Naive B cell (primary cell): ENCODE measurements around the gene VWDE. TPM values are rescaled to one million over a fixed set of nuclear protein-coding genes. Genes with fewer than 3 reads are reported as not detected.
A peak's percentile ranks its signal among the peaks of the same experiment; 100 is the strongest.

Source experiments
- ATAC-seq, 2 donors: fragments of 150-1000 bp; cut with Tn5 transposase; 2 replicates each; pipeline ENCODE4 v1.10.0; 2021; ENCODE audit warnings: low read depth in 2 of 2, mild to moderate bottlenecking in 2 of 2, moderate library complexity in 2 of 2
- DNase-seq: peaks from one replicate; pipeline ENCODE4 v3.0.0; 2022
- H3K27ac Mint-ChIP-seq, 6 donors: one replicate each; pipeline ENCODE4 v1.8.0; 2020 to 2022; ENCODE audit warnings: mild to moderate bottlenecking in 6 of 6, mixed read lengths in 6 of 6, moderate library complexity in 5 of 6, inconsistent platforms in 2 of 6
- H3K27me3 Mint-ChIP-seq, 3 donors: one replicate each; pipeline ENCODE4 v1.8.0; 2021 to 2022; ENCODE audit warnings: mixed read lengths in 3 of 3, mild to moderate bottlenecking in 1 of 3
- H3K36me3 Mint-ChIP-seq, 2 donors: one replicate each; pipeline ENCODE4 v1.8.0; 2020 to 2022; ENCODE audit warnings: mixed read lengths in 2 of 2, inconsistent platforms in 1 of 2, mild to moderate bottlenecking in 1 of 2
- H3K4me1 Mint-ChIP-seq, 3 donors: one replicate each; pipeline ENCODE4 v1.8.0; 2020 to 2022; ENCODE audit warnings: mixed read lengths in 3 of 3, inconsistent platforms in 1 of 3, mild to moderate bottlenecking in 1 of 3, moderate library complexity in 1 of 3
- H3K4me3 Mint-ChIP-seq, 8 donors: one replicate each; pipeline ENCODE4 v1.8.0; 2020 to 2022; ENCODE audit warnings: mild to moderate bottlenecking in 8 of 8, mixed read lengths in 8 of 8, moderate library complexity in 8 of 8, inconsistent platforms in 2 of 8
- H3K9me3 Mint-ChIP-seq, 7 donors: one replicate each; pipeline ENCODE4 v1.8.0; 2020 to 2022; ENCODE audit warnings: mixed read lengths in 7 of 7, mild to moderate bottlenecking in 5 of 7, inconsistent platforms in 2 of 7, moderate library complexity in 1 of 7
- polyA plus RNA-seq, 6 donors: library from polyadenylated mRNA; unstranded; fragments of 300-500 nt; fragmentation: Illumina TruSeq; gene quantifications; one replicate each; pipeline ENCODE4 v1.2.3, GENCODE V29; 2021; ENCODE audit warnings: low read depth in 6 of 6

The VWDE gene
- polyA plus RNA-seq, 6 donors from 2014 or later, result not detected

DNA sequence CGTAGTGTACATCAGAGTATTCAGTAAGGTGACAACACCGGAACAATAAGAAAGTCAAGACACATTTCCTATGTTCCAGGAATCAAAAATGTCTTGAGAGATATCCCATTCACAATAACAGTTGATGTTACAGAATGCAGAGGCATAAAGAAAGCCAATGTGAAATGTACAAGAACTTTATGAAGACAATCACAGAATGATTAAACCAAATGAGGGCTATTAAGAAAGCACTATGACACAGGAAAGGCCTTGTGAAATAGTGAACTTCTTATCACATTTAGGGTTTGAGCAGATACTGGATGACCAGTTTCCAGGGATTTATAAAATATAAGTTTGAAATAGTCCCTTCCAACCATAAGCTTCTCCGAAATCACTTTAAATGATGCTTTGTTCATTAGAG is 52.7 kb downstream of the VWDE start:
- Mint-ChIP-seq H3K27ac (no peak overlapping the region), H3K27me3 (no peaks in the 10 kb centered on the region), H3K36me3 (no peaks in the 10 kb centered on the region), H3K4me3 (no peak overlapping the region), H3K4me1 (no peaks in the 10 kb centered on the region), H3K9me3 (peaks cover 0 to 5% (median 0%) of the 10 kb centered on the region in 7 donors)
- no peak for ATAC-seq
- DNase-seq, result no peak

DNA sequence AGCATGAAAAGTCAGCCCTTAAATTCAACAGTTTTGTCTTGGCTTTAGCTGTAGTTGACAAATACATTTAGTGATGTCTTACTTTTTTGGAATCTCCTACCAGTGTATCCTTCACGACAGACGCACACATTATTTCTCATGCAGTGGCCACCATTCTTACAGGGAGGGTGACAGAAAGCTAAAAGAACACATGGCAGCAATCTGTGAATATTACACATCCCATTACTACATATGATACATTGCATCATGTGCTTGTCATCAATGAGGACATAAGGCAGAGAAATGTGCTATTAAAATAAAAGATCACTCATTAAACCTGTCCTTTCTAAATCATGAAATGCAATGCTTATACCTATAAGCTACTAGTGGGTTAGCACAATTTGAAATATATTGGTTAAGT is 66.6 kb downstream of the VWDE start:
- H3K9me3 Mint-ChIP-seq, result no peaks in the 10 kb centered on the region
- DNase-seq, result no peak
- H3K27ac Mint-ChIP-seq, result no peak overlapping the region
- no peak for ATAC-seq
- no peaks in the 10 kb centered on the region for H3K4me1 Mint-ChIP-seq
- H3K36me3 Mint-ChIP-seq, result no peaks in the 10 kb centered on the region
- H3K27me3 Mint-ChIP-seq, result no peaks in the 10 kb centered on the region
- H3K4me3 Mint-ChIP-seq, result no peak overlapping the region

DNA sequence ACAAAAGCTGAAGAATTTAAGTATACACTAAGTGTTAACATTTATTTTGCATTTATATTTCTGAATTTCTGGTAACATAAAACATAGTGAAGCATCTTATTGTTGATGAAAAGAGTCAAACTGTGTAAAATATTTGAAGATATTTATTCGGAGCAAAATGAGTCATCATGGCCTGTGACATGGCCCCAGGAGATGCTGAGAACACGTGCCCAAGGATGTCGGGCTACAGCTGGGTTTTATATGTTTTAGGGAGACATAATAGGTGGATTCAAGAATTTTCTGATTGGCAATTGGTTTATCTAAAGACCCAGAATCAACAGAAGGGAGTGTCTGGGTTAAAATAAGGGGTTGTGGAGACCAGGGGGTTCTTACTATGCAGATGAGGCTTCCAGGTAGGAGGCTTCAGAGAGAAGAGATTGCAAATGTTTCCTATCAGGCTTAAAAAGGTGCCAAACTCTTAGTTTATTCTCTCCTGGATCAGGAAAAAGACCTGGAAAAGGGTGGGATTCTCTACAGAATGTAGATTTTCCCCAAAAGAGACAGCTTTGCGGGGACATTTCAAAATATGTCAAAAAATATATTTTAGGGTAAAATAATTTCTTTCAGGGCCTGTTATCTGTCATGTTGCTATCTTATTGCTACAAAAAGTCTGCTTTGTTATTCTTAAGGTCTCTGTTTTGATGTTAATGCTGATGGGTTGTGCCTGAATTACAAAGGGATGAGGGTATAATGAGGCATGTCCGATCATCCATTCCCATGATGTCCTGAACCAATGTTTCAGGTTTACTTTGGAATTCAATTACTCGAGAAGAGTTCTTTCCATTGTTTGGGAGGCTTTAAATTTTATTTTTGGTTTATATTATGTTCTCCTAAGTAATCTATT is 74.5 kb downstream of the VWDE start:
- ATAC-seq (no peak), DNase-seq (no peak)
- Mint-ChIP-seq H3K9me3 (no peaks in the 10 kb centered on the region), H3K4me1 (no peaks in the 10 kb centered on the region), H3K27ac (no peak overlapping the region), H3K27me3 (peaks cover 0 to 6% (median 0%) of the 10 kb centered on the region in 3 donors), H3K4me3 (no peak overlapping the region), H3K36me3 (no peaks in the 10 kb centered on the region)

DNA sequence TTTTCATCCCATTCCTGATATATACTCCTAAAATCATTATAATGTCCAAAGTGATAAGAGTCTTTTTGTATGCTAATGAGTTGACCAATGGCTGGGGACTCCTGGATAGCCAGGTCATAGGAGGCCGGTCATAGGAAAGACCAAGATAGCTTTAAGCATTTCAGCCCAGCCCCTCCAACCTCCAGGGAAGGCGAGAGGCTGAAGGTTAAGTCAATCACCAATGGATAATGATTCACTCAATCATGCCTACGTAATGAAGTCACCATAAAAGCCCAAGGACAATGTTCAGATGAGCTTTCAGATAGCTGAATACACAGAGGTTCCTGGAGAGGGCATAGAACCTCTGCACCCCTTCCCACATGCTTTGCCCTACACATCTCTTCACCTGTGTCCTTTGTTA is 75.7 kb downstream of the VWDE start:
- no peak for DNase-seq
- no peaks in the 10 kb centered on the region for H3K9me3 Mint-ChIP-seq
- H3K27me3 Mint-ChIP-seq, result peaks cover 0 to 6% (median 4%) of the 10 kb centered on the region in 3 donors

DNA sequence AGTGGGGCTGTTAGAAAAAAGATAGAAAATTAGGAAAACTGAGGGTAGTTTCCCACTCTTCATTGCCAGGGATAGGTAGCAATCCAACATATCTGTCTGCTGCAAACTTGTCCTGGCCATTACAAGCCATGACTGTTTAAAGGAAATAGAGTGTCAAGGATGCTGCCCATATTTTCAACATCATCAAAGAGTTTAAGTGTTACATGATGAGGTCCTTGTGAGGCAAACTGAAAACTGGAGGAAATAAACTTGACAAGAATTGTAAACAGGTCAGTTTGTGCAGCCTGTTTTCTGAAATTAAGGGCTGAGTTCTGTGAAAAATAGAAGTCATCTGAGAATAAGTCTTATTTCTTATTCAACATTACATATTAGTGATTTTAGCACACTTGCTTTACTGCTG is 78.0 kb downstream of the VWDE start:
- no peaks in the 10 kb centered on the region for H3K4me1 Mint-ChIP-seq
- H3K27me3 Mint-ChIP-seq, result peaks cover 0 to 6% (median 4%) of the 10 kb centered on the region in 3 donors
- ATAC-seq, result no peak
- H3K4me3 Mint-ChIP-seq, result no peak overlapping the region
- no peak for DNase-seq
- H3K9me3 Mint-ChIP-seq, result no peaks in the 10 kb centered on the region
- H3K27ac Mint-ChIP-seq, result no peak overlapping the region
- H3K36me3 Mint-ChIP-seq, result no peaks in the 10 kb centered on the region

More for the DNA sequence above, 75.7 kb downstream of the VWDE start:
- Mint-ChIP-seq H3K4me3 (no peak overlapping the region), H3K36me3 (no peaks in the 10 kb centered on the region), H3K4me1 (no peaks in the 10 kb centered on the region), H3K27ac (peak overlapping the region in 1 of 6 donors; percentile 17)
- ATAC-seq, result no peak

DNA sequence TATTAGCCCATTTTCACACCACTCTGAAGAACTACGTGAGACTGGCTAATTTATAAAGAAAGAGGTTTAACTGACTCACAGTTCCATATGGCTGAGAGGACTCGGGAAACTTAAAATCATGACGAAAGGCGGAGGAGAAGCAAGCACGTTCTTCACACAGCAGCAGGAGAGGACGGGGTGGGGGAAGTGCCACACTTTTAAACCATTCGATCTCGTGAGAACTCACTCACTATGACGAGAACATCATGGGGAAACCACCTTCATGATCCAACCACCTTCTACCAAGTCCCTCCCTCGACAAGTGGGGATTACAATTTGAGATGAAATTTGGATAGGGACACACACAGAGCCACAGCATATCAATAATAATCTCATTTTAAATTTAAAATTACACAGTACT is 80.2 kb downstream of the VWDE start:
- H3K36me3 Mint-ChIP-seq, result no peaks in the 10 kb centered on the region
- peaks cover 0 to 6% (median 4%) of the 10 kb centered on the region in 3 donors for H3K27me3 Mint-ChIP-seq
- H3K4me1 Mint-ChIP-seq, result no peaks in the 10 kb centered on the region
- no peak for DNase-seq
- peak overlapping the region in 1 of 6 donors; percentile 10 for H3K27ac Mint-ChIP-seq
- no peak overlapping the region for H3K4me3 Mint-ChIP-seq
- no peak for ATAC-seq
- no peaks in the 10 kb centered on the region for H3K9me3 Mint-ChIP-seq

DNA sequence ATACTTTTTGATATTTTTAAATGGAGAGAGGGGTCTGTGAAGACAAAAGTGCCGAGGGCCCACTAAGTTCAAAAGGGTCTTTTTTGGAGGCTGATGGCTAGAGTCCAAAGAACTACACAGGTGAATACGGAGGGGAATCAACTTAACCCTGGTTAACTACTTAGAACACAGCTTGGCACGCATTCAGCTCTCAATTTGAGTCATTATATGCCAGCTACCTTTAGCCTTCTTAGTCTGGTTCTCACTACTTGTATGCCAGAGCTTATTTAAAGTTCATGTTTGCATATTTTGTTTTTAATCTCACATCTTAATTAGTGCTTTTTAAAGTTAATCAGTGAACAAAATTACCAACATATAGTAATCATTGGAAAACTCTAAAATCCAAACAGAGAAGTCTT is 80.8 kb downstream of the VWDE start:
- Mint-ChIP-seq H3K4me3 (no peak overlapping the region), H3K27ac (no peak overlapping the region), H3K4me1 (no peaks in the 10 kb centered on the region), H3K27me3 (peaks cover 0 to 6% (median 4%) of the 10 kb centered on the region in 3 donors), H3K36me3 (no peaks in the 10 kb centered on the region), H3K9me3 (no peaks in the 10 kb centered on the region)
- ATAC-seq (no peak), DNase-seq (no peak)

DNA sequence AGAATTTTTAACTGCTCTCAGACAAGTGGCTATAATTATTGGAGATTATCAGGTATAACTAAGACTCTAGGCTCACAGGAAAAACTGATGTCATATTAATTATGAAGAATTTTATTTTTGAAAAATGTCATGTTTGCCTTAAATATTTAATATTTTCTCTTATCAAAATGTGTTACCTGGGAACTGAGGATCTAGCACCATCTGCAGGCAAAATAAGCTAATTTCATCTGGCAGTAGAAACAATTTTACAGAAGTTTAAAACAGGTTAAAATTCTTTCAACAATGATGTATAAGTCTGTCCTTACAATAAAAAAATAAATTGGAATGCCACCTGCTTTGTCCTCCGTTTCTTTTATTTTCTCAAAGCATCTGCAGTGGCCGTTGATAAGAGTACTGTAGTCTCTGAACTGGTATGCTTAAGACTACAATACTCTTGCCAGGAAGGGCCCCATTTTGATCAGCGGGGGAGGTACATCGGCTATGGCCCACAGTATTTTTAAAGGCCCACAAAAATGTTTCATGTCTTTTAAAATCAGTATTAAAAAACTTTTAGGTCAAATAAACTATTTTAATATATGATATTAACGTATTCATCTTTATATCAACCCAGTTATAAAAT is 81.3 kb downstream of the VWDE start:
- peak; percentile 22 for DNase-seq
- Mint-ChIP-seq H3K36me3 (no peaks in the 10 kb centered on the region), H3K27ac (no peak overlapping the region), H3K4me3 (no peak overlapping the region), H3K27me3 (peaks cover 0 to 6% (median 4%) of the 10 kb centered on the region in 3 donors), H3K4me1 (no peaks in the 10 kb centered on the region), H3K9me3 (no peaks in the 10 kb centered on the region)
- ATAC-seq, result no peak

DNA sequence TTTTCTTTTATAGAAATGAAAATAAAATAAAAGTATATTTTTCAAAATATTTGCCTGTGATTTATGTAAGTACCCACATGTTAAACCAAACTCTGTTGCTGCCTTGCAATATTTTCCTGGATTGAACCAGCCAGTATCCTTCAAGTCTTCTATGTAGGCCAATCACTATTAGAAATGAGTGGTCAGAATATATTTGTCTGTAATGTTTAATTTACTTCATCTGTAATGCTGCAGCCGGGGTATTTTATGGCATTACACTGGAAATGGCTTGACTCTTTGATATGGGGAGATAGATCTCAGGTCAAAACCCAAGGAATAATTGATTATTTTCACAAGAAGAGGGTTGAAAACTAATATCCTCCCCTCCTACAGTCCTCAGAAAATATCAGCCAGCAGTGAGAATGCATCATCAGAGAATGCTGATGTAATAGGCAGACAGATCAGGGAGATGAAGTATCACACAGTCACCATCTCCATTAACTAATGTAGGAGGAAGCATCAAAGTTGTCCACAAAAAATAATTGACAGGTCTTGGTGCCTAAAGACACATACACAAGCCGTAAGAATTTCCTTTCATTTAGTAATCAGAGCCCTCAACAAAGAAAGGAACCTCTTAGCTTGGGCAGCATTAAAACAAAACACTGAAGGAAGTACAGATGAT is 82.5 kb downstream of the VWDE start:
- Mint-ChIP-seq H3K4me1 (no peaks in the 10 kb centered on the region), H3K36me3 (no peaks in the 10 kb centered on the region), H3K27me3 (peaks cover 0 to 6% (median 4%) of the 10 kb centered on the region in 3 donors), H3K9me3 (no peaks in the 10 kb centered on the region), H3K4me3 (no peak overlapping the region), H3K27ac (no peak overlapping the region)
- DNase-seq, result no peak
- ATAC-seq, result no peak

DNA sequence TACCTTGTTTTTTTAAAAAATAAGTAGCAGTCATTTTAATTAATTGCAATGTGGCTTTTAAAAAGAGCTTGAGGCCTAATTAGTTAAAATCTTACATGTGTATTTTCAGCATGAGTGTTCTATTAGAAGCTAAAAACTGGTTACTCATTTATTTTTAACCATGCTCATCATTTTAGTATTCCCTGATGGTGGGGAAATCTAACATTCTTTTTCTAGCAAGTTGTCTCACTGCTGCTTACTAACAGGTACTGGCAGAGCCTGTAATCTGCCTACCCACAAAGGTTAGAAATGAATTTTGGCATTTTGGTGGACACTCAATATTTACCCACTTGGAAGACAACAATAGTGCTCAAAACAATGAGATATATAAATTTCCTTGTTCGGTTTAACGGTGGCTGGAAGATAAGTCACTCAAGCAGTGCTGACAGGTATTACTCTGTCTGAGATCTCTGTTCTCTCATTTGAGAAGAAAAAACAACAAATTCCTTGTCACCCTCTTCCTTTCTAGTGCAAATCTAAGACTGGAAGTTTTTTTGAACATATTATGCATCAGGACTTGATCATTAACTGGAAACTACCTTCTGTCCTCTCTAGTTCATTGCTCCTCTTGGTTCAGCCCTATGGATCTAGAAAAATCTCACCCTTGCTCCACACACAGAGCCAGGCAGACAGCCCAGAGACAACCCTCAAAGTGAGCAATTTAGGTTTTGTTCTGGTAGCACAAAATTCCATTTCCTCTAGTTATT is 83.3 kb downstream of the VWDE start:
- no peak for ATAC-seq
- Mint-ChIP-seq H3K9me3 (no peaks in the 10 kb centered on the region), H3K36me3 (no peaks in the 10 kb centered on the region), H3K4me3 (no peak overlapping the region), H3K27ac (peak overlapping the region in 1 of 6 donors; percentile 73), H3K27me3 (peaks cover 0 to 6% (median 4%) of the 10 kb centered on the region in 3 donors), H3K4me1 (no peaks in the 10 kb centered on the region)
- DNase-seq, result no peak

DNA sequence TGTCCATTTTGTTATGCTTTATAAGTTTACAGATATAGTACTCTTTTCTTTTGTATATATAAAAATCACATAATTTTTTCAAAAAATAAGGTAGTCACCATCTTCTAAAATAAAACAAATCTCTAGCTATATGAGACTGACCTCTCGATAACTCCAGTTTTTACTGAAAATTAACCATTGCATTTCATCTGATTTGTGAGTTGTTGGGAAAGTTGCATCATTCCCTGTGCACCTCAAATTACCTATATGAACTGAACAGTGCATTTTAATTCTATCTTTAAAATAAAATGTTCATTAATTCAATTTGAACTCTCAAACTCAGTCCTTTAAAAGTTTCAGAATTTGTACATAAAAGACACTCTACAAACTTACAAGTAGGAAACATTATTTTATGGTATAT is 86.0 kb downstream of the VWDE start:
- Mint-ChIP-seq H3K27ac (no peak overlapping the region), H3K4me1 (no peaks in the 10 kb centered on the region), H3K36me3 (no peaks in the 10 kb centered on the region), H3K4me3 (no peak overlapping the region), H3K9me3 (no peaks in the 10 kb centered on the region), H3K27me3 (peaks cover 0 to 4% (median 0%) of the 10 kb centered on the region in 3 donors)
- no peak for ATAC-seq
- DNase-seq, result no peak

DNA sequence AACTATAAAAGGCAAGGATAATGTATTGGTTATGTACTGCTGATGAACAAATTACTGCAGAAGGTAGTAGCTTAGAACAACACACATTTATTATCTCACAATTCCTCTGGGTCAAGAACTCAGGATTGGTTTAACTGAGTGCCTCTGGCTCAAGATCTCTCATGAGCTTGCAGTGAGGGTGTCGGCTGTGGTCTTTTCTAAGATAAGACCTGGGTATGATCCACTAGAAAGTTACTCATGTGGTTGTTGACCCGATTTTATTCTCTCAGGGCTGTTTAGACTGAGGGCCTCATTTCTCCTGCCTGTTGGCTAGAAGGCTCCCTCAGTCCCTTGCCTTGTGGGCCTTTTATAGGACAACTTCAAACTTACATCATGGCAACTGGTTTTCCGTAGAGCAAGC is 86.7 kb downstream of the VWDE start:
- Mint-ChIP-seq H3K27me3 (peaks cover 0 to 8% (median 0%) of the 10 kb centered on the region in 3 donors), H3K4me3 (no peak overlapping the region), H3K9me3 (no peaks in the 10 kb centered on the region), H3K4me1 (no peaks in the 10 kb centered on the region), H3K27ac (peak overlapping the region in 1 of 6 donors; percentile 62), H3K36me3 (no peaks in the 10 kb centered on the region)
- DNase-seq (no peak), ATAC-seq (no peak)

DNA sequence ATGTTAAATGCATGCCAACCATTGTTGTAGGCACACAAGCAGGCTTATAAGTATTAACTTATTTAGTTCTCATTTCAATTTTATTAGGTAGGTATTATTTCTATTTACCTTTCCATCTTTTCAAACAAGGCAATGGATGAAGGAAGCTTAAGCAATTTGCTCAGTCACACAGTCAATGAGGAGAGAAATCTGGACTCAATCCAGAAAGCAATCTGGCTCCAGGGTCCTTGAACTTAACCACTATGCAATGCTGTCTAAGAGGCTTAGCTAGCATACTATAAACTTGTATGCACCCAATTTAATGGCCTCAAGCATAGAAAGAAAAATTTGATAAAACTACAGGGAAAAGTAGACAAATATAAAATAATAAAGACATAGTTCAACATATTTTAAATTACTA is 88.6 kb downstream of the VWDE start:
- ATAC-seq (no peak), DNase-seq (no peak)
- Mint-ChIP-seq H3K27ac (no peak overlapping the region), H3K27me3 (peaks cover 0 to 14% (median 0%) of the 10 kb centered on the region in 3 donors), H3K4me3 (no peak overlapping the region), H3K36me3 (peaks cover 0 to 5% of the 10 kb centered on the region in 2 donors), H3K9me3 (peaks cover 0 to 3% (median 0%) of the 10 kb centered on the region in 7 donors), H3K4me1 (no peaks in the 10 kb centered on the region)
